NOMO-1 treated with dmso at 0.1 percent for 144 hours (cell line): Measurements from ENCODE around the gene CPAMD8.

Experiments
- DNase-seq: peaks from one replicate; lab custom pipeline; 2025; ENCODE audit not compliant: unreplicated experiment; lab: John Stamatoyannopoulos, UW

Gene CPAMD8

DNA sequence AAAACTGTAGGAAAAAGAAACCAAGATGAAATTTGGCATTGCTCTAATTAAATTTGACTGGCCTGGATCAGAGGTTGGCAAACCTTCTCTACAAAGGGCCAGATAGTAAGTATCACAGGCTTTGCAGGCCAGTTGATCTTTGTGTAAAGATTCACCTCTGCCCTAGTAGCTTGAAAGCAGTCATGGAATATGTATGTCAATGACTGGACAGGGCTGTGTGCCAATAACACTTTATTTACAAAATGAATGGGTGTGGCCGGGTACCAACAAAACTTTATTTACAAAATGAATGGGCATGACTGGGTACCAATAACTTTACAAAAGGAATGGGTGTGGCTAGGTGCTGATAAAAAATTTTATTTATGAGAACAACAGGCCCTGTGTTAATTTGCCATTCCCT lies 177.4 kb downstream of the CPAMD8 start:
- DNase-seq, result no peak

DNA sequence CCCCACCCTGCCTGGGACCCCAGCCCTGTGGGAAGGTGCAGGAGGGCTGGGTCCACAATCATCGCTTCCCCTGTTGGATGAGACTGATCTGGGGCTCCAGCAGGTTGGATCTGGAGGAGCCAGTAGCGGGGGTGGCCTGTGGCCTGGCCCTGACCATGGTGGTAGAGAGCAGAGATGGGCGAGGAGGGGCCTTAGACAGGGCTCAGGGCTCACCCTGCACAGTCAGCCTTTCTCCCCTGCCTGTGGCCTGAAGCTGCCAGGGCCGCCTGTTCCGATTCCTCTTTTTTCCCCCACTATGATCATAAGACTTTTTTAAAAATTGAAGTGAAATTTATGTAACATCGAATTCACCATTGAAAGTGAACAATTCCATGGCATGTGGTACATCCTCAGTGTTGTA lies 179.2 kb downstream of the CPAMD8 start:
- DNase-seq, result no peak

DNA sequence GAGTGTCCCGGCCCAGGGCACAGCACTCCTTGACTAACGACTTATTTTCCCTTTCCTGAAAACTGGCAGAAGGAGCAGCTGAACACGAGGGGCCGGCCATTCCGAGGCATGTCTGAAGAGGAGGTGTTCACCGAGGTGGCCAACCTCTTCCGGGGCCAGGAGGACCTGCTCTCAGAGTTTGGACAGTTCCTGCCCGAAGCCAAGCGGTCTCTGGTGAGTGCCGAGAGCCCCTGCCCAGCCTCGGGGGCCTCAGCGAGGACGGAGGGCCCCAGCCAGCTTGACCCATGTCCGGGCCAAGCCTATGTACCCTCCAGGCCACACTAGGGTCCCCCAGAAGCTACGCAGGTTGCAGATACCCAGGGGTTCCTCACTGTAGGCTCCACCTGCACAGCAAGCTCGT lies 179.7 kb downstream of the CPAMD8 start:
- DNase-seq, result no peak
